Immature natural killer cell (primary cell): ENCODE results near the gene SAYSD1. TPM values are rescaled to one million over a fixed set of nuclear protein-coding genes. Genes with fewer than 3 reads are reported as not detected.
A peak's percentile ranks its signal among the peaks of the same experiment; 100 is the strongest.

Source experiments
- DNase-seq, 3 donors: peaks; one replicate each; pipeline ENCODE4 v3.0.0; 2022; ENCODE audit warnings: mixed read lengths in 1 of 3
- H3K27ac Mint-ChIP-seq, 6 donors: one replicate each; pipeline ENCODE4 v1.8.0; 2020; ENCODE audit warnings: mixed read lengths in 6 of 6, mild to moderate bottlenecking in 5 of 6, inconsistent platforms in 4 of 6, moderate library complexity in 3 of 6
- H3K27me3 Mint-ChIP-seq, 3 donors: one replicate each; pipeline ENCODE4 v1.8.0; 2020 to 2021; ENCODE audit warnings: low read depth in 3 of 3, mild to moderate bottlenecking in 3 of 3, mixed read lengths in 3 of 3, moderate library complexity in 3 of 3, inconsistent platforms in 1 of 3
- H3K36me3 Mint-ChIP-seq, 3 donors: one replicate each; pipeline ENCODE4 v1.8.0; 2020; ENCODE audit warnings: mixed read lengths in 3 of 3, inconsistent platforms in 2 of 3, mild to moderate bottlenecking in 2 of 3
- H3K4me1 Mint-ChIP-seq, 2 donors: one replicate each; pipeline ENCODE4 v1.8.0; 2020; ENCODE audit warnings: inconsistent platforms in 2 of 2, mild to moderate bottlenecking in 2 of 2, mixed read lengths in 2 of 2, moderate library complexity in 1 of 2
- H3K4me3 Mint-ChIP-seq, 5 donors: one replicate each; pipeline ENCODE4 v1.8.0; 2020; ENCODE audit warnings: mild to moderate bottlenecking in 5 of 5, mixed read lengths in 5 of 5, inconsistent platforms in 3 of 5, moderate library complexity in 3 of 5
- H3K9me3 Mint-ChIP-seq, 6 donors: one replicate each; pipeline ENCODE4 v1.8.0; 2020; ENCODE audit warnings: mild to moderate bottlenecking in 6 of 6, mixed read lengths in 6 of 6, inconsistent platforms in 4 of 6, moderate library complexity in 3 of 6
- polyA plus RNA-seq, 3 donors: library from polyadenylated mRNA; unstranded; fragments of 300-500 nt; fragmentation: Illumina TruSeq; gene quantifications; one replicate each; pipeline ENCODE4 v1.2.3, GENCODE V29; 2021

The SAYSD1 gene
- polyA plus RNA-seq, 3 donors from 2014 or later = 10.4 to 17.4 (median 16.1) TPM

- Mint-ChIP-seq H3K9me3 (no peaks in the 10 kb centered on the region), H3K27me3 (peaks cover 0 to 1% (median 0%) of the 10 kb centered on the region in 3 donors), H3K4me3 (no peak overlapping the region), H3K27ac (no peak overlapping the region), H3K36me3 (peaks cover 16 to 34% (median 22%) of the 10 kb centered on the region in 3 donors), H3K4me1 (peaks cover 11 to 17% of the 10 kb centered on the region in 2 donors)
- peak in 2 of 3 donors; percentile 6 to 12 for DNase-seq
Measured at GRCh38 chr6:39102071-39102820, 12.7 kb downstream of the SAYSD1 start.

GRCh38 chr6:39100358-39100757, 14.6 kb downstream of the SAYSD1 start:
- peaks cover 10 to 14% of the 10 kb centered on the region in 2 donors for H3K4me1 Mint-ChIP-seq
- H3K27ac Mint-ChIP-seq = no peak overlapping the region
- H3K27me3 Mint-ChIP-seq = no peaks in the 10 kb centered on the region
- no peak for DNase-seq
- no peaks in the 10 kb centered on the region for H3K9me3 Mint-ChIP-seq
- H3K36me3 Mint-ChIP-seq = peaks cover 10 to 26% (median 18%) of the 10 kb centered on the region in 3 donors
- H3K4me3 Mint-ChIP-seq = no peak overlapping the region

- Mint-ChIP-seq H3K27ac (no peak overlapping the region), H3K4me1 (no peaks in the 10 kb centered on the region)
Measured at GRCh38 chr6:39095578-39095977, 19.4 kb downstream of the SAYSD1 start.

GRCh38 chr6:39093149-39093708, 21.8 kb downstream of the SAYSD1 start:
- H3K9me3 Mint-ChIP-seq = no peaks in the 10 kb centered on the region
- no peak for DNase-seq
- peaks cover 4 to 13% (median 10%) of the 10 kb centered on the region in 3 donors for H3K36me3 Mint-ChIP-seq
- no peak overlapping the region for H3K4me3 Mint-ChIP-seq
- H3K4me1 Mint-ChIP-seq = peaks cover 0 to 2% of the 10 kb centered on the region in 2 donors
- no peak overlapping the region for H3K27ac Mint-ChIP-seq
- H3K27me3 Mint-ChIP-seq = peaks cover 4 to 15% (median 12%) of the 10 kb centered on the region in 3 donors

More at GRCh38 chr6:39095578-39095977, 19.4 kb downstream of the SAYSD1 start:
- DNase-seq = no peak
- H3K4me3 Mint-ChIP-seq = no peak overlapping the region
- H3K9me3 Mint-ChIP-seq = no peaks in the 10 kb centered on the region
- peaks cover 4 to 17% (median 13%) of the 10 kb centered on the region in 3 donors for H3K36me3 Mint-ChIP-seq
- peaks cover 0 to 7% (median 6%) of the 10 kb centered on the region in 3 donors for H3K27me3 Mint-ChIP-seq

- H3K4me1 Mint-ChIP-seq = peaks cover 0 to 2% of the 10 kb centered on the region in 2 donors
- H3K9me3 Mint-ChIP-seq = no peaks in the 10 kb centered on the region
- H3K4me3 Mint-ChIP-seq = no peak overlapping the region
- H3K36me3 Mint-ChIP-seq = peaks cover 4 to 13% (median 10%) of the 10 kb centered on the region in 3 donors
- H3K27ac Mint-ChIP-seq = no peak overlapping the region
- no peak for DNase-seq
- H3K27me3 Mint-ChIP-seq = peaks cover 5 to 20% (median 14%) of the 10 kb centered on the region in 3 donors
Measured at GRCh38 chr6:39092124-39092523, 22.9 kb downstream of the SAYSD1 start.

GRCh38 chr6:39091220-39091619, 23.8 kb downstream of the SAYSD1 start:
- Mint-ChIP-seq H3K27me3 (peaks cover 5 to 20% (median 14%) of the 10 kb centered on the region in 3 donors), H3K4me1 (peaks cover 8 to 10% of the 10 kb centered on the region in 2 donors), H3K4me3 (no peak overlapping the region), H3K9me3 (no peaks in the 10 kb centered on the region), H3K27ac (no peak overlapping the region), H3K36me3 (peaks cover 4 to 16% (median 13%) of the 10 kb centered on the region in 3 donors)
- DNase-seq = no peak

- no peak overlapping the region for H3K4me3 Mint-ChIP-seq
- no peaks in the 10 kb centered on the region for H3K9me3 Mint-ChIP-seq
- peaks cover 4 to 16% (median 10%) of the 10 kb centered on the region in 3 donors for H3K36me3 Mint-ChIP-seq
- H3K27ac Mint-ChIP-seq = no peak overlapping the region
- H3K4me1 Mint-ChIP-seq = peaks cover 9 to 14% of the 10 kb centered on the region in 2 donors
- DNase-seq = no peak
- peaks cover 5 to 20% (median 14%) of the 10 kb centered on the region in 3 donors for H3K27me3 Mint-ChIP-seq
Measured at GRCh38 chr6:39090036-39090435, 24.9 kb downstream of the SAYSD1 start.

DNA sequence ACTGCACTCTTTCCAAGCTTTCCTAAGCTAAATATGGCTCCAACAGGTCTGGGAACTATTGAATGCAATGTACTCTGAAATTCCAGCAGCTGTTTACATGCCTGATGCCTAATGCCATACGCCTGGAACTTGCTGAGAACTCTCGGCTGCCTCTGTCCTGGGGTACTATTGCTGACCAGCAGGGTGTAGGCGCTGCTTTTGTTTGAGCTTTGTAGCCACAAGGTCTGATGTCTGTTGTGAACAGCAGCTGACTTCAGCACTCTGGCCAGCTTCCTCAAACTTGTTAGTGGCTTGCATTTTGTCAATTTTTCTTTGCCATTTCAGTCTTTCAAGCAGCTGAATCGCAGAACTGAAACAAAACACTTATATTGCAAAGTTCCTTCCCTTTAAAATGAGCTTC, 26.7 kb downstream of the SAYSD1 start:
- Mint-ChIP-seq H3K4me1 (peaks cover 9 to 14% of the 10 kb centered on the region in 2 donors), H3K4me3 (no peak overlapping the region), H3K27me3 (peaks cover 5 to 17% (median 14%) of the 10 kb centered on the region in 3 donors), H3K9me3 (no peaks in the 10 kb centered on the region), H3K36me3 (peaks cover 4 to 16% (median 10%) of the 10 kb centered on the region in 3 donors), H3K27ac (no peak overlapping the region)
- peak in 1 of 3 donors; percentile 9 for DNase-seq

GRCh38 chr6:39087197-39087596, 27.8 kb downstream of the SAYSD1 start:
- H3K4me1 Mint-ChIP-seq = peaks cover 9 to 14% of the 10 kb centered on the region in 2 donors
- H3K4me3 Mint-ChIP-seq = no peak overlapping the region
- peaks cover 5 to 16% (median 14%) of the 10 kb centered on the region in 3 donors for H3K27me3 Mint-ChIP-seq
- DNase-seq = no peak
- H3K9me3 Mint-ChIP-seq = no peaks in the 10 kb centered on the region
- H3K27ac Mint-ChIP-seq = no peak overlapping the region
- peaks cover 0 to 9% (median 7%) of the 10 kb centered on the region in 3 donors for H3K36me3 Mint-ChIP-seq

GRCh38 chr6:39086711-39087110, 28.3 kb downstream of the SAYSD1 start:
- Mint-ChIP-seq H3K4me1 (peaks cover 9 to 14% of the 10 kb centered on the region in 2 donors), H3K4me3 (no peak overlapping the region), H3K36me3 (peaks cover 0 to 7% (median 2%) of the 10 kb centered on the region in 3 donors), H3K9me3 (no peaks in the 10 kb centered on the region), H3K27ac (peak overlapping the region in 1 of 6 donors; percentile 49), H3K27me3 (peaks cover 5 to 16% (median 11%) of the 10 kb centered on the region in 3 donors)
- no peak for DNase-seq

DNA sequence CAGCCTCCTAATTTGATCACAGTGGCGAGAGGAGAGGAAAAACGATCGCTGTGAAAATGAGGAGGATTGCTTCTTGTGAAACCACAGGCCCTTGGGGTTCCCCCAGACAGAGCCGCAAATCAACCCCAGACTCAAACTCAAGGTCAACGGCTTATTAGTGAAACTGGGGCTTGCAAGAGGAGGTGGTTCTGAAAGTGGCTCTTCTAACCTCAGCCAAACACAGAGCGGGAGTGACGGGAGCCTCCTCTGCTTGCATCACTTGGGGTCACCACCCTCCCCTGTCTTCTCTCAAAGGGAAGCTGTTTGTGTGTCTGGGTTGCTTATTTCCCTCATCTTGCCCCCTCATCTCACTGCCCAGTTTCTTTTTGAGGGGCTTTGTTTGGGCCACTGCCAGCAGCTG, 28.7 kb downstream of the SAYSD1 start:
- Mint-ChIP-seq H3K27ac (peak overlapping the region in 1 of 6 donors; percentile 49), H3K4me3 (no peak overlapping the region), H3K4me1 (peaks cover 9 to 14% of the 10 kb centered on the region in 2 donors), H3K9me3 (no peaks in the 10 kb centered on the region), H3K36me3 (peaks cover 0 to 6% (median 0%) of the 10 kb centered on the region in 3 donors), H3K27me3 (peaks cover 5 to 16% (median 8%) of the 10 kb centered on the region in 3 donors)
- peak; percentile 11 to 24 (median 22) for DNase-seq

DNA sequence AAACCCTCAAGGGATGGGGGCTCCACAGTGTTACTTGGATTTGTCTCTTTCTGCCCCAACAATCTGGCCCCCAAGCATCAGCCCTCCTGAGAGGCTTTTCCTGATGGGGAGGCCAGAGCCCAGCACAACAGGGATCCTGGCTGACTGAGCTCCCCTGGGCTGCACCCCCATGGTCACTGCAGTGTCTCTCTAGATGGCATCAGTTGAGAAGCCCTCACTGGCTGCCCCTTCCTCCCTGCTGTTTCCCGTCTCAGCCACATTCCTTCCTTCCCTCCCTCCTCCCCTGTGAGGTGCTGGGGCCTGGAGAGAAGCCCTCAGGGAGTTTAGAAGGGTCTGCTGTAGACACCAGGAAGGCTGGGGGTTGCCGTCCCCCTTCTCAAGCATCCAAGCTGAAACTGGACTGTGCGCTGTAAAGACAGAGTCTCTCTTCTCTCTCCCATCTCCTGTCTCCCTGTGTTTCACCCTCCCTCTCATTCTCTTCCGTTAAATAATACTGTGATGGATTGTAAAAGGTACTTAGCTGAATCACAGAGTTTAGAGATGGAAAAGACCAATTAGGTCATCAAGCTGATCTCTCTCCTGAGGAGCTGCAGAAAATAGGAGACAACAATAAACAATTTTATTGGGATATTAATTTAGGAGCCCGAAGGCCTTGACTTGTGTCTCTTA, 29.7 kb downstream of the SAYSD1 start:
- peaks cover 5 to 15% (median 5%) of the 10 kb centered on the region in 3 donors for H3K27me3 Mint-ChIP-seq
- DNase-seq = no peak
- no peak overlapping the region for H3K27ac Mint-ChIP-seq
- H3K9me3 Mint-ChIP-seq = no peaks in the 10 kb centered on the region
- H3K36me3 Mint-ChIP-seq = peaks cover 0 to 6% (median 0%) of the 10 kb centered on the region in 3 donors
- peaks cover 9 to 13% of the 10 kb centered on the region in 2 donors for H3K4me1 Mint-ChIP-seq
- H3K4me3 Mint-ChIP-seq = no peak overlapping the region

- H3K27ac Mint-ChIP-seq = no peak overlapping the region
- H3K4me3 Mint-ChIP-seq = no peak overlapping the region
- H3K36me3 Mint-ChIP-seq = peaks cover 0 to 6% (median 0%) of the 10 kb centered on the region in 3 donors
- DNase-seq = no peak
- H3K27me3 Mint-ChIP-seq = peaks cover 5 to 13% (median 5%) of the 10 kb centered on the region in 3 donors
- peaks cover 9 to 12% of the 10 kb centered on the region in 2 donors for H3K4me1 Mint-ChIP-seq
- no peaks in the 10 kb centered on the region for H3K9me3 Mint-ChIP-seq
Measured at GRCh38 chr6:39084506-39084905, 30.5 kb downstream of the SAYSD1 start.
